MCF 10A (cell line): ENCODE results near the gene TAB2. TPM values are rescaled to one million over a fixed set of nuclear protein-coding genes. Genes with fewer than 3 reads are reported as not detected.
A peak's percentile ranks its signal among the peaks of the same experiment; 100 is the strongest.

Source experiments
- BruUV-seq: library from RNA; stranded (reverse); fragments of 400-500 nt; replicated peaks from 2 replicates; lab custom pipeline; 2021; lab: Mats Ljungman, UMichigan
- CTCF ChIA-PET: fragments of 300-600 bp; sonication (Branson Sonifier 250); formaldehyde crosslinking; extraction: SDS; loops from one replicate; lab custom pipeline; 2021; ENCODE audit warnings: antibody characterized with exemption, inconsistent platforms; lab: Yijun Ruan, JAX
- POLR2A ChIA-PET: fragments of 300-600, 350-650 bp; sonication (Branson Sonifier 250); formaldehyde crosslinking; extraction: SDS; loops from one replicate; lab custom pipeline; 2020; ENCODE audit warnings: antibody characterized with exemption, inconsistent platforms; lab: Yijun Ruan, JAX
- DNase-seq: peaks from one replicate; pipeline ENCODE4 v3.0.0-alpha.2; 2018; ENCODE audit not compliant: unreplicated experiment
- H3K27ac Mint-ChIP-seq: one replicate; pipeline ENCODE4 v1.8.0; 2022; ENCODE audit warnings: mild to moderate bottlenecking, low read depth, mixed read lengths; ENCODE audit not compliant: unreplicated experiment
- H3K27me3 Mint-ChIP-seq: one replicate; pipeline ENCODE4 v1.8.0; 2022; ENCODE audit warnings: mixed read lengths; ENCODE audit not compliant: insufficient read depth, unreplicated experiment
- H3K36me3 Mint-ChIP-seq: one replicate; pipeline ENCODE4 v1.8.0; 2022; ENCODE audit warnings: mild to moderate bottlenecking, moderate library complexity, mixed read lengths; ENCODE audit not compliant: insufficient read depth, unreplicated experiment
- H3K4me1 Mint-ChIP-seq: one replicate; pipeline ENCODE4 v1.8.0; 2022; ENCODE audit warnings: mixed read lengths; ENCODE audit not compliant: insufficient read depth, unreplicated experiment
- H3K4me3 Mint-ChIP-seq: one replicate; pipeline ENCODE4 v1.8.0; 2022; ENCODE audit warnings: mild to moderate bottlenecking, moderate library complexity, mixed read lengths; ENCODE audit not compliant: unreplicated experiment
- H3K9me3 Mint-ChIP-seq: one replicate; pipeline ENCODE4 v1.8.0; 2022; ENCODE audit warnings: mixed read lengths; ENCODE audit not compliant: unreplicated experiment
- intact Hi-C: fragments of 100-400 bp; cut with micrococcal nuclease; formaldehyde crosslinking; loops from 2 replicates; pipeline ENCODE4 v1.14.1; 2022
- total RNA-seq: library from RNA; stranded (reverse); gene quantifications from 2 replicates; pipeline ENCODE4 v1.2.3, GENCODE V29; 2022
- TF ChIP-seq, protein P1 (sequence below): fragments of 200-600 bp; IDR thresholded peaks from one replicate; pipeline ENCODE4 v1.8.0; 2022; ENCODE audit warnings: antibody characterized with exemption, mild to moderate bottlenecking; ENCODE audit not compliant: unreplicated experiment

Gene TAB2
- total RNA-seq, 1 experiment from 2014 or later = 76.4 TPM

DNA sequence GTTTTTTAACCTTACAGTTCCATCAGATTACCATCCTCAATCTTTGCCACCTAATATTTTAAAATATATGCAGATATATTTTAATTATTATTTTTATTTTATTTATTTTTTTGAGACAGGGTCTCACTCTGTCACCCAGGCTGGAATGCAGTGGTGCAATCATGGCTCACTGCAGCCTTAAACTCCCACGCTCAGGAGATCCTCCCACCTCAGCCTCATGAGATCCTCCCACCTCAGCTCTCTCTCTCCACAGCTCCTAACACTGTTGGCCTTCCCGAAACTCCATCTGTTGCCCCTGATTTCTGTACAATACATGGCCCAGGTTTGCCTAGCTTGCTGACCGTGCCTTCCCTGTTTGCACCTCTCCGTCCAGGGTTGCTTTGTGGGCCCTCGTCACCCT is 4.4 kb upstream of the TAB2 start:
- ChIA-PET POLR2A (no interaction called here), CTCF (no interaction called here)
- H3K27me3 Mint-ChIP-seq = no peaks in the 10 kb centered on the region
- no peaks in the 10 kb centered on the region for H3K4me1 Mint-ChIP-seq
- peaks cover 6% of the 10 kb centered on the region for H3K36me3 Mint-ChIP-seq
- BruUV-seq = no TSS peak
- H3K4me3 Mint-ChIP-seq = no peak overlapping the region
- H3K9me3 Mint-ChIP-seq = no peaks in the 10 kb centered on the region
- H3K27ac Mint-ChIP-seq = no peak overlapping the region
- TF ChIP-seq, protein P1, sequence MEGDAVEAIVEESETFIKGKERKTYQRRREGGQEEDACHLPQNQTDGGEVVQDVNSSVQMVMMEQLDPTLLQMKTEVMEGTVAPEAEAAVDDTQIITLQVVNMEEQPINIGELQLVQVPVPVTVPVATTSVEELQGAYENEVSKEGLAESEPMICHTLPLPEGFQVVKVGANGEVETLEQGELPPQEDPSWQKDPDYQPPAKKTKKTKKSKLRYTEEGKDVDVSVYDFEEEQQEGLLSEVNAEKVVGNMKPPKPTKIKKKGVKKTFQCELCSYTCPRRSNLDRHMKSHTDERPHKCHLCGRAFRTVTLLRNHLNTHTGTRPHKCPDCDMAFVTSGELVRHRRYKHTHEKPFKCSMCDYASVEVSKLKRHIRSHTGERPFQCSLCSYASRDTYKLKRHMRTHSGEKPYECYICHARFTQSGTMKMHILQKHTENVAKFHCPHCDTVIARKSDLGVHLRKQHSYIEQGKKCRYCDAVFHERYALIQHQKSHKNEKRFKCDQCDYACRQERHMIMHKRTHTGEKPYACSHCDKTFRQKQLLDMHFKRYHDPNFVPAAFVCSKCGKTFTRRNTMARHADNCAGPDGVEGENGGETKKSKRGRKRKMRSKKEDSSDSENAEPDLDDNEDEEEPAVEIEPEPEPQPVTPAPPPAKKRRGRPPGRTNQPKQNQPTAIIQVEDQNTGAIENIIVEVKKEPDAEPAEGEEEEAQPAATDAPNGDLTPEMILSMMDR = no peak
- no peak for DNase-seq
- intact Hi-C loops = no loop called here

DNA sequence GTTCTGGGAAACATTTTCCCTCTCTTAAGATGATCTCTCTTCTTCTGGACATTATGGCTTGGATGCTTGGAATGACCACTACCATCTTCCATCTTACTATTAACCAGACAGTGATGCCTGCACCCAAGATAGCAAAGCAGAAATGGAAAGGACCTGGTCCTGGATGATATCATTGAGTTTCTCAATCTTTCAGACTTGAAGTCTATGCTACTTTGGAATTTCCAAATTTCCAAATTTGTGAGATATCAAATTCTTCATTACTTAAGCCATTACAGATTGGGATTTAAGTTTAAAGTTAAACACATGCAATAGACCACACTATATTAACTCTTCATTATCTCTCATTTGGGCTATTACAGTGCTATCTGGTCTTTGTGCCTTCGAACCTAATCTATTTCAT is 3.7 kb upstream of the TAB2 start:
- ChIA-PET CTCF (interaction anchor here (0.5 to 0.6 kb wide), 2 partner anchors 21 to 687 kb away, joined by 3 to 6 read pairs; no protein-coding TSS in a partner anchor), POLR2A (interaction anchor here (14.1 kb wide), 1 partner anchor 24 kb away, joined by 392 read pairs; no protein-coding TSS in a partner anchor)
- DNase-seq = no peak
- Mint-ChIP-seq H3K36me3 (peaks cover 6% of the 10 kb centered on the region), H3K9me3 (no peaks in the 10 kb centered on the region), H3K4me1 (no peaks in the 10 kb centered on the region), H3K4me3 (no peak overlapping the region), H3K27me3 (no peaks in the 10 kb centered on the region), H3K27ac (no peak overlapping the region)
- intact Hi-C loops = no loop called here
- BruUV-seq = no TSS peak
- TF ChIP-seq, protein P1 = no peak

DNA sequence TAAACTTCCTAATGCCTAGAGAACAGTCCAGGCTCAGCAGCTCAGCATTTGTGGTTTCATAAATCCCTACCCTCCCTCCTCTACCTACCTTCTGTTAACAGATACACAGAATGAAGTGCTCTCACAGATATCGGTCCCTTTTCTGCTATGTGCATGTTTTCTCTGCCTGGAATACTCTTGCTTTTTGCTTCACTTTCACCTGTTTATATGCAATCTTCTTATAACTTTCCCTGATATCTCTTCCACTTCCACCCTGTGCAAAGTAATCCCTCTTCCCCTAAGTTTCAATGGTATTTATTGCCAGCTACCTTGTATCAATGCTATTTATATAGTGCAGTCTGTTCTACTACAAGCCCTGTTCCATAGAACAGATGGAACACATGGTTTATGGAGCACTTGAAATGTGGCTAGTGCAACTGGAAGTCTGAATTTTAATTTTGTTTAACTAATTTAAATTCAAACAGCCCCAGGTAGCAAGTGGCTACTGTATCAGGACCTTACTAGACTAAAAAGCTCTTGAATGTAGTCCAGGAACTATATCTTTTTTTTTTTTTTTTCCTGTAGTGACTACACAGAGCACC is 3.1 kb upstream of the TAB2 start:
- no peak for DNase-seq
- Mint-ChIP-seq H3K9me3 (no peaks in the 10 kb centered on the region), H3K4me3 (no peak overlapping the region), H3K27ac (no peak overlapping the region), H3K36me3 (peaks cover 3% of the 10 kb centered on the region), H3K27me3 (no peaks in the 10 kb centered on the region), H3K4me1 (peaks cover 5% of the 10 kb centered on the region)
- TF ChIP-seq, protein P1 = no peak
- ChIA-PET POLR2A (interaction anchor here (0.7 to 14.1 kb wide), 4 partner anchors 24 to 127 kb away, joined by 3 to 392 read pairs (median 3); no protein-coding TSS in a partner anchor), CTCF (interaction anchor here (0.5 to 0.9 kb wide), 3 partner anchors 9 to 687 kb away, joined by 3 to 6 read pairs (median 3); no protein-coding TSS in a partner anchor)
- intact Hi-C loops = no loop called here
- BruUV-seq = no TSS peak

DNA sequence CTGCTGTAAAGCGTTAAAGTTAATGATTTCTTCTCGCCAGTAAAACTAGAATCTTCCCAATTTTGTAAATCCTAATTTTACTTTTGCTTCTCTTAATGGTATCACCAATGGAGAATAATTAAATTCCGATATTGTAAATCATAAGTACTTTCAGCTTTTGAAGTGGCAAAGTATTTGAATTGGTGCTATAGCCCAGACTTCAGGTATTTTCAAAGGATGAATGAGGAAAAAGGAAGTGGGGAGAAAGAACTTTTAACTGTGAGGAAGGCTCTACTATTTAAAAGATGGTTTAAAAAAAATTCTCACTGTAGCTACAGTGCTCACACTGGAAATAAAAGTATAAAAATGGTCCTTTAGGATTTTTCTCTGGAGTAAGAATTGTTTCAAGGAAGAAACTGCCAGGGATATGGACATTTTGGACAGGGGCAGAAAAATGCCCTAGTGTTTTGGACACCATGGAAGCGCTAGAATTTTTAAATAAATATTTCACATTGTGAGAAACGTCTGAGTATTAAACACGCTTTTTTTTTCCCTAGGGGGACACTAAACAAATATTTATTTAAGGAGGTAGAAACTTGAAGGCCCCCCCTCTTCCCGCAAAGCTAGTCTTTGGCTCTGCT is 1.3 kb upstream of the TAB2 start:
- ChIA-PET CTCF (interaction anchor here (0.6 to 1.1 kb wide), 2 partner anchors 234 to 418 kb away, joined by 3 read pairs; no protein-coding TSS in a partner anchor), POLR2A (interaction anchor here (0.6 to 14.1 kb wide), 20 partner anchors 11 to 285 kb away, joined by 3 to 392 read pairs (median 4); no protein-coding TSS in a partner anchor)
- no peaks in the 10 kb centered on the region for H3K9me3 Mint-ChIP-seq
- TF ChIP-seq, protein P1 = no peak
- peak overlapping the region; percentile 54 for H3K27ac Mint-ChIP-seq
- intact Hi-C loops = loop anchor here (1.0 to 5.0 kb wide), 5 partner anchors 91 to 283 kb away; no protein-coding TSS in a partner anchor
- H3K36me3 Mint-ChIP-seq = no peaks in the 10 kb centered on the region
- peaks cover 15% of the 10 kb centered on the region for H3K4me1 Mint-ChIP-seq
- H3K4me3 Mint-ChIP-seq = peak overlapping the region; percentile 82
- DNase-seq = no peak
- H3K27me3 Mint-ChIP-seq = no peaks in the 10 kb centered on the region
- TSS peak; percentile 64 for BruUV-seq
